GM12878 (cell line): ENCODE results near the gene PIK3R2. TPM values are rescaled to one million over a fixed set of nuclear protein-coding genes. Genes with fewer than 3 reads are reported as not detected.

Source experiments
- HDGF ChIP-seq: fragments of 450-650 bp; IDR thresholded peaks from 2 replicates; pipeline ENCODE4 v1.6.1; 2016; ENCODE audit warnings: antibody characterized with exemption
- MEF2B ChIP-seq: fragments of 450-650 bp; IDR thresholded peaks from 2 replicates; pipeline ENCODE4 v1.6.1; 2018; ENCODE audit warnings: mild to moderate bottlenecking, moderate library complexity; ENCODE audit not compliant: partially characterized antibody, poor library complexity, severe bottlenecking
- NR2F1 ChIP-seq: fragments of 450-650 bp; conservative IDR thresholded peaks from 2 replicates; pipeline ENCODE4 v1.6.1; 2017; ENCODE audit warnings: mild to moderate bottlenecking
- POLR2AphosphoS5 ChIP-seq: IDR thresholded peaks from 2 replicates; pipeline ENCODE4 v1.6.1; 2011; ENCODE audit warnings: mild to moderate bottlenecking, low read length, inconsistent platforms
- SKIL ChIP-seq: fragments of 450-650 bp; IDR thresholded peaks from 2 replicates; pipeline ENCODE4 v1.6.1; 2017; ENCODE audit warnings: mild to moderate bottlenecking, low read depth, inconsistent platforms; ENCODE audit not compliant: poor library complexity, severe bottlenecking
- SMARCA5 ChIP-seq: fragments of 450-650 bp; IDR thresholded peaks from 2 replicates; pipeline ENCODE4 v1.6.1; 2017; ENCODE audit warnings: mild to moderate bottlenecking
- SUZ12 ChIP-seq: fragments of 200-600 bp; sonication (generic); IDR thresholded peaks from one replicate; pipeline ENCODE4 v1.6.1; 2018; ENCODE audit warnings: antibody characterized with exemption, mild to moderate bottlenecking; ENCODE audit not compliant: unreplicated experiment
- ZNF24 ChIP-seq: fragments of 450-650 bp; IDR thresholded peaks from 2 replicates; pipeline ENCODE4 v1.6.1; 2017; ENCODE audit warnings: antibody characterized with exemption, mild to moderate bottlenecking
- ZNF384 ChIP-seq: IDR thresholded peaks from 2 replicates; pipeline ENCODE4 v1.6.1; 2012; ENCODE audit warnings: low read depth, mild to moderate bottlenecking, low read length, improper control_type of control experiment, borderline replicate concordance
- ZZZ3 ChIP-seq: IDR thresholded peaks from 2 replicates; pipeline ENCODE4 v1.6.1; 2011; ENCODE audit warnings: low read depth; ENCODE audit not compliant: control insufficient read depth, insufficient read length
- polyA plus RNA-seq, 11 experiments: library from polyadenylated mRNA; depleted of rRNA in 4 of 11; unstranded in 6 of 11; stranded (reverse) in 5 of 11; fragments of >200 nt; fragmentation: Nextera tagmentation in 4 of 11; fragmentation: Illumina TruSeq in 1 of 11; extraction: Ambion mirVana in 4 of 11; extraction: Trizol in 1 of 11; gene quantifications; 1 replicate in 1 of 11; 2 replicates in 10 of 11; pipeline versions ENCODE4 v1.2.1 to v1.2.3, GENCODE V29; 2011 to 2016; ENCODE audit warnings: inconsistent platforms in 2 of 11, missing spikeins in 2 of 11, low read depth in 1 of 11
- total RNA-seq, 4 experiments: library from RNA; depleted of rRNA in 3 of 4; stranded (reverse); fragments of >200 nt in 3 of 4; fragmentation: Illumina TruSeq in 1 of 4; extraction: Trizol in 1 of 4; gene quantifications; 2 replicates each; pipeline versions ENCODE4 v1.2.1 to v1.2.3, GENCODE V29; 2013 to 2021
- TF ChIP-seq, protein P1 (sequence below), 3 experiments: IDR thresholded peaks in 2 of 3; conservative IDR thresholded peaks in 1 of 3; 2 replicates each; pipeline ENCODE4 v1.5.1; 2011; ENCODE audit warnings: low read depth in 3 of 3, low read length in 3 of 3, mild to moderate bottlenecking in 3 of 3, control low read depth in 2 of 3, moderate library complexity in 2 of 3, inconsistent platforms in 1 of 3, mixed read lengths in 1 of 3; ENCODE audit not compliant: control insufficient read depth in 2 of 3, insufficient read depth in 1 of 3; ENCODE audit errors: extremely low read depth in 1 of 3
- TF ChIP-seq, protein P2 (sequence below): fragments of 450-650 bp; IDR thresholded peaks from 2 replicates; pipeline ENCODE4 v1.6.1; 2016; ENCODE audit warnings: mild to moderate bottlenecking

The PIK3R2 gene
- total and polyA plus RNA-seq, 10 of the 15 experiments (the other 5 are each of a cell fraction or from before 2014, with no cell fraction given): 0.26 to 22.6 (median 2.5) TPM

DNA sequence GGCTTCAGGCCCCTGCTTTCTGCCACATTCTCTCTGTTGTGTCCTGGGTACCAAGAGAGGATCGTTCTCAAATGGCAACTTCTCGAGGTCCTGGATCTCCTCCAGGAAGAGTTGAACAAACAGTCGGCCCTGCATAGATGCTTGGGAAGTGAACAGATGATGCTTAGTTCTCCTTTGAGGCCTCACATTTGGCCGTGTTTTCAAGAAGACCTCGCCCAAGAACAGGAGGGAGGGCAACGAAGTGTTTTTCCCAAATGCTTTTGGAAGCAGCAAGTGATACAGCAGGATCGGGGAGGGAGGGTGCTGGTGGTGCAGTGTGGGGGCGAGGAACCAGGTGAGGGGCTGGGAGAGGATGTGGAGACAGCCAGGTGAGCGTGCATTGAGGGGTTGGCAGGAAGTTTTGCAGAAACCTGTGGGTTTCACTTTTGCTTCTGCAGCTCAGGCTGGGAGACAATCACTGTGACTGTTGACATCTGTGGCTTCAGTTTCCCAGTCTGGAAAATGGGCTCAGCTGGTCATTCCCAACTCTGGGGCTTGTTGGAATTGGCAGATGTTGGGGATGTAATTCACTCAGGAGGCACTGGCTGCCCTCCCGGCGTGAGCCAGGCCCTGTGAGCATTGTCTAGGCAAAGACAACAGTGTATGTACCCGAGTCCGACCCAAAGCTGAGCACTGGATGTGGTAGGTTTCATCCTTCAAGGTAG lies 33.8 kb upstream of the PIK3R2 start (continued):
- no peak for TF ChIP-seq SKIL
- TF ChIP-seq, protein P1, sequence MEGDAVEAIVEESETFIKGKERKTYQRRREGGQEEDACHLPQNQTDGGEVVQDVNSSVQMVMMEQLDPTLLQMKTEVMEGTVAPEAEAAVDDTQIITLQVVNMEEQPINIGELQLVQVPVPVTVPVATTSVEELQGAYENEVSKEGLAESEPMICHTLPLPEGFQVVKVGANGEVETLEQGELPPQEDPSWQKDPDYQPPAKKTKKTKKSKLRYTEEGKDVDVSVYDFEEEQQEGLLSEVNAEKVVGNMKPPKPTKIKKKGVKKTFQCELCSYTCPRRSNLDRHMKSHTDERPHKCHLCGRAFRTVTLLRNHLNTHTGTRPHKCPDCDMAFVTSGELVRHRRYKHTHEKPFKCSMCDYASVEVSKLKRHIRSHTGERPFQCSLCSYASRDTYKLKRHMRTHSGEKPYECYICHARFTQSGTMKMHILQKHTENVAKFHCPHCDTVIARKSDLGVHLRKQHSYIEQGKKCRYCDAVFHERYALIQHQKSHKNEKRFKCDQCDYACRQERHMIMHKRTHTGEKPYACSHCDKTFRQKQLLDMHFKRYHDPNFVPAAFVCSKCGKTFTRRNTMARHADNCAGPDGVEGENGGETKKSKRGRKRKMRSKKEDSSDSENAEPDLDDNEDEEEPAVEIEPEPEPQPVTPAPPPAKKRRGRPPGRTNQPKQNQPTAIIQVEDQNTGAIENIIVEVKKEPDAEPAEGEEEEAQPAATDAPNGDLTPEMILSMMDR (IDR thresholded peaks at IDR 0.05 in 2 of 3, conservative IDR thresholded peaks at IDR 0.05 in 1 of 3; ENCODE audit: control insufficient read depth in 2 of 3, extremely low read depth in 1 of 3, insufficient read depth in 1 of 3, low read depth in 3 of 3, low read length in 3 of 3): no peak
- TF ChIP-seq, protein P2, sequence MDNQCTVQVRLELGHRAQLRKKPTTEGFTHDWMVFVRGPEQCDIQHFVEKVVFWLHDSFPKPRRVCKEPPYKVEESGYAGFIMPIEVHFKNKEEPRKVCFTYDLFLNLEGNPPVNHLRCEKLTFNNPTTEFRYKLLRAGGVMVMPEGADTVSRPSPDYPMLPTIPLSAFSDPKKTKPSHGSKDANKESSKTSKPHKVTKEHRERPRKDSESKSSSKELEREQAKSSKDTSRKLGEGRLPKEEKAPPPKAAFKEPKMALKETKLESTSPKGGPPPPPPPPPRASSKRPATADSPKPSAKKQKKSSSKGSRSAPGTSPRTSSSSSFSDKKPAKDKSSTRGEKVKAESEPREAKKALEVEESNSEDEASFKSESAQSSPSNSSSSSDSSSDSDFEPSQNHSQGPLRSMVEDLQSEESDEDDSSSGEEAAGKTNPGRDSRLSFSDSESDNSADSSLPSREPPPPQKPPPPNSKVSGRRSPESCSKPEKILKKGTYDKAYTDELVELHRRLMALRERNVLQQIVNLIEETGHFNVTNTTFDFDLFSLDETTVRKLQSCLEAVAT: no peak
- no peak for TF ChIP-seq POLR2AphosphoS5
- TF ChIP-seq ZZZ3: no peak
- no peak for TF ChIP-seq ZNF24
- no peak for TF ChIP-seq ZNF384
- TF ChIP-seq HDGF: no peak
- no peak for TF ChIP-seq SUZ12
- TF ChIP-seq SMARCA5: peak; percentile 89; the same call in 1 of the 2 replicates
- TF ChIP-seq NR2F1: no peak
- TF ChIP-seq MEF2B: no peak
- TF ChIP-seq, all 136 proteins: peak for 10
